ENCODE data around the gene ALKAL2. TPM values are rescaled to one million over a fixed set of nuclear protein-coding genes. Genes with fewer than 3 reads are reported as not detected.

Gene ALKAL2
- total RNA-seq, 2 donors from 2014 or later, result not detected

GRCh38 chr2:310994-311393 lies 23.1 kb upstream of the ALKAL2 start:
- Mint-ChIP-seq H3K9me3 (no peaks in the 10 kb centered on the region), H3K27me3 (peaks cover 4% of the 10 kb centered on the region), H3K4me1 (no peaks in the 10 kb centered on the region), H3K27ac (no peak overlapping the region), H3K4me3 (no peak overlapping the region), H3K36me3 (ENCODE audit: low read depth) (no peaks in the 10 kb centered on the region)
- no peak for ATAC-seq (replicated peaks)

GRCh38 chr2:309954-310510 lies 22.1 kb upstream of the ALKAL2 start:
- Mint-ChIP-seq H3K9me3 (no peaks in the 10 kb centered on the region), H3K27me3 (peaks cover 4% of the 10 kb centered on the region), H3K27ac (no peak overlapping the region), H3K36me3 (ENCODE audit: low read depth) (no peaks in the 10 kb centered on the region), H3K4me3 (no peak overlapping the region), H3K4me1 (no peaks in the 10 kb centered on the region)
- ATAC-seq (replicated peaks), result no peak

GRCh38 chr2:309148-309953 lies 21.5 kb upstream of the ALKAL2 start:
- Mint-ChIP-seq H3K4me1 (no peaks in the 10 kb centered on the region), H3K27ac (no peak overlapping the region), H3K4me3 (no peak overlapping the region), H3K9me3 (no peaks in the 10 kb centered on the region), H3K27me3 (peaks cover 4% of the 10 kb centered on the region), H3K36me3 (ENCODE audit: low read depth) (no peaks in the 10 kb centered on the region)
- no peak for ATAC-seq (replicated peaks)

DNA sequence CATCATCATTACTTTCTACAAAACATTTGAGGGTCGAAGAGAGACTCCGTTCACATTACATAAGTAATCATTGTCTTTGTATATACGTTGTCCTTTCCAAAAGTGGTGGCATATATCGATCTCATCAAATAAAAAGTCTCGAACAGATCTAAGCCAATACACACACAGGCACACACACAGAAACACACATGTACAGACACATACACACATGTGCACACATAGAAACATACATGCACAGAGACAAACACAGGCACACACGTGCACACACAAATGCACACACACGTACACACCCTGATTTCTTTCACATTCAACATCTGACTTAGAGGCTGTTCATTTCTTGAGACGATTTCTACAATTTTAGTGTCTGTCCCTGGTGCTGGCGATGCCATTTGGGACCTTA lies 17.5 kb upstream of the ALKAL2 start:
- H3K36me3 Mint-ChIP-seq (ENCODE audit: low read depth), result no peaks in the 10 kb centered on the region
- no peaks in the 10 kb centered on the region for H3K9me3 Mint-ChIP-seq
- no peak overlapping the region for H3K27ac Mint-ChIP-seq
- ATAC-seq (replicated peaks), result no peak
- no peak overlapping the region for H3K4me3 Mint-ChIP-seq
- H3K4me1 Mint-ChIP-seq, result no peaks in the 10 kb centered on the region
- no peaks in the 10 kb centered on the region for H3K27me3 Mint-ChIP-seq

- Mint-ChIP-seq H3K4me3 (no peak overlapping the region), H3K36me3 (ENCODE audit: low read depth) (no peaks in the 10 kb centered on the region), H3K27ac (no peak overlapping the region), H3K27me3 (peaks cover 29% of the 10 kb centered on the region), H3K9me3 (no peaks in the 10 kb centered on the region), H3K4me1 (no peaks in the 10 kb centered on the region)
- no peak for ATAC-seq (replicated peaks)
Observed at GRCh38 chr2:296354-296753, 8.5 kb upstream of the ALKAL2 start.

- H3K4me1 Mint-ChIP-seq, result no peaks in the 10 kb centered on the region
- peaks cover 33% of the 10 kb centered on the region for H3K27me3 Mint-ChIP-seq
- no peaks in the 10 kb centered on the region for H3K36me3 Mint-ChIP-seq (ENCODE audit: low read depth)
- no peak overlapping the region for H3K4me3 Mint-ChIP-seq
- H3K9me3 Mint-ChIP-seq, result no peaks in the 10 kb centered on the region
- ATAC-seq (replicated peaks), result no peak
- H3K27ac Mint-ChIP-seq, result no peak overlapping the region
Observed at GRCh38 chr2:295090-295489, 7.2 kb upstream of the ALKAL2 start.

- Mint-ChIP-seq H3K27ac (no peak overlapping the region), H3K4me3 (peak overlapping the region; percentile 51), H3K36me3 (ENCODE audit: low read depth) (peaks cover 6% of the 10 kb centered on the region), H3K9me3 (no peaks in the 10 kb centered on the region), H3K4me1 (no peaks in the 10 kb centered on the region), H3K27me3 (peaks cover 34% of the 10 kb centered on the region)
- ATAC-seq (replicated peaks), result peak; percentile 50
Observed at GRCh38 chr2:290090-290722, 2.3 kb upstream of the ALKAL2 start.

- Mint-ChIP-seq H3K4me1 (no peaks in the 10 kb centered on the region), H3K27me3 (peaks cover 27% of the 10 kb centered on the region), H3K4me3 (peak overlapping the region; percentile 51), H3K27ac (no peak overlapping the region), H3K36me3 (ENCODE audit: low read depth) (peaks cover 6% of the 10 kb centered on the region), H3K9me3 (no peaks in the 10 kb centered on the region)
- ATAC-seq (replicated peaks), result no peak
Observed at GRCh38 chr2:289362-290089, 1.6 kb upstream of the ALKAL2 start.

DNA sequence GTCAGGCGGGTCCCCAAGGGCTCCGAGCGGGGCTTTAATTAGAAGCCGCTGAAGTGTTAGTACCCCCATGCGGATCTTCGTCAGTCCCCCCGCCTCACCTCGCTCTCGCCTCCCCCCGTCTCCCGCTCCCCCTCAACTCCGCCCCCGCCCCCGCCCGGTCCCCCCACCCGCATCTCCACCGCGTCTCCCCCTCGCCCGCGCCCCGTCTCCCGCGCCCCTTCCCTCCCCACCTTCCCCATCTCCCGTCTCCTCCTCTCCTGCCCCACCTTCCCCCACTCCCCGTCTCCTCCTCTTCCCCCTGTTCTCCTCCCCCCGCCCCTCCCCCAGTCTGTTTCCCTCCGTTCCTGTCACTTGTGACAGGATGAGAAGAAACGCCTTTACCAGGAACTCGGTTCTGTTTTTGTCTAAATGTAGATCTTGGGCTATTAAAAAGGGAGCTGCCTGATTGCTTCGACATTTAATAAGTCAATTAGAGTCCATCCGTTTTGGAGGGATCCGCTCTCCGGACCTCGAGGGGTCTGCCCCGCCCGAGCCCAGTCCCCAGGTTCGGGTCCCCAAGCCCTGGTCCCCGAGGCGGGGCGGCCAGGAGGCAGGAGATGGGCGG lies 969 bp upstream of the ALKAL2 start:
- ATAC-seq (replicated peaks), result no peak
- no peak overlapping the region for H3K27ac Mint-ChIP-seq
- H3K9me3 Mint-ChIP-seq, result no peaks in the 10 kb centered on the region
- peaks cover 6% of the 10 kb centered on the region for H3K36me3 Mint-ChIP-seq (ENCODE audit: low read depth)
- H3K4me1 Mint-ChIP-seq, result no peaks in the 10 kb centered on the region
- peak overlapping the region; percentile 51 for H3K4me3 Mint-ChIP-seq
- H3K27me3 Mint-ChIP-seq, result peaks cover 27% of the 10 kb centered on the region

DNA sequence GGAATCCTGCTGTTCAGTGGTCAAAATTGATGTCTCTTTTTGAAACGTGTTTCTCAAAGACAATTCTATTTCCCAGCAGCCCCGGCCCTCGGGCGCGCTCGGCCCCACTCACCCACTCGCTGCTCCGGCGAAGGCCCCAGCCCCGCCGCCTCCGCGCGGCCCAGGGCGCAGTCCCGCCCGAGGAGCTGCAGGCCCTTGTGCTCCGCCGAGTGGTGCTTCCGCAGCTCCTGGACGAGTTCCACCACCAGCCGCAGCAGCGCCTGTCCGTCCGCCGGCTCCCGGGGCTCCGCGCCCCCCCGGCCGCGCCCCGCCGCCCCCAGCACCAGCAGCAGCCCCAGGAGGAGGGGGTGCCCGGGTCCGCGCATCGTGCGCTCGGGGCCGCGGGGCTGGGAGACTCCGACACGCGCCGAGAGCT lies 413 bp downstream of the ALKAL2 start:
- Mint-ChIP-seq H3K4me3 (no peak overlapping the region), H3K27me3 (peaks cover 25% of the 10 kb centered on the region), H3K36me3 (ENCODE audit: low read depth) (peaks cover 18% of the 10 kb centered on the region), H3K27ac (no peak overlapping the region), H3K4me1 (no peaks in the 10 kb centered on the region), H3K9me3 (no peaks in the 10 kb centered on the region)
- ATAC-seq (replicated peaks), result no peak

DNA sequence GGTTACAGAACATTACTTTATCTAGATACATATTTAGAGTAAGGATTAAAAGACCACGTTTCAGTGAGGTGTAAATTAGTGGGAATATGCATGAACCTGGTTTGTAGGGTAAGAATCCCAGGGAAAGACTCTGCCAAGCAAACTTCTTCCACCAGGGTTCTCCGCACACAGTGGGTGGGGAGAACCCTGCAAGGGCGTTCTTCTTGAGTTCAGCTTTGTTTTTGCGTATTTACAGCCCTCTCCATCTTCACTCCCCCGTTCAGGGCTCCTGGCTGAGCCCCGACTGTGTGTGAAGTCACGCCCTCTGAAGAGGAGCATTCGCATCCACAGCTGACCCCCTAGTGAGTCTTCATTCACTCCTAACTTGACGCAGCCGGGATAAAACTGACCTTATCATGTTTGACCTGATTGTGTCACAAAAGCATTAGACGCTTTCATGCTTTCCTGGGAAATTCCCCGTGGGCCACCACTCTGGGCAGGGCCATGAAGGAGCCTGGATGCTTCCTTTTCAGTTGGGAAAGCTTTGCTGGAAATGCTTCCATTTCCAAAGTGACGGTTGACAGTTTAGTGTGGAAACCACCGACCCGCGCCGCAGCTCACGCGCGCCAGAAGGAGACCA lies 1.0 kb downstream of the ALKAL2 start:
- no peak overlapping the region for H3K4me3 Mint-ChIP-seq
- H3K27me3 Mint-ChIP-seq, result peaks cover 22% of the 10 kb centered on the region
- no peaks in the 10 kb centered on the region for H3K4me1 Mint-ChIP-seq
- no peaks in the 10 kb centered on the region for H3K9me3 Mint-ChIP-seq
- no peak overlapping the region for H3K27ac Mint-ChIP-seq
- ATAC-seq (replicated peaks), result no peak
- peaks cover 24% of the 10 kb centered on the region for H3K36me3 Mint-ChIP-seq (ENCODE audit: low read depth)

DNA sequence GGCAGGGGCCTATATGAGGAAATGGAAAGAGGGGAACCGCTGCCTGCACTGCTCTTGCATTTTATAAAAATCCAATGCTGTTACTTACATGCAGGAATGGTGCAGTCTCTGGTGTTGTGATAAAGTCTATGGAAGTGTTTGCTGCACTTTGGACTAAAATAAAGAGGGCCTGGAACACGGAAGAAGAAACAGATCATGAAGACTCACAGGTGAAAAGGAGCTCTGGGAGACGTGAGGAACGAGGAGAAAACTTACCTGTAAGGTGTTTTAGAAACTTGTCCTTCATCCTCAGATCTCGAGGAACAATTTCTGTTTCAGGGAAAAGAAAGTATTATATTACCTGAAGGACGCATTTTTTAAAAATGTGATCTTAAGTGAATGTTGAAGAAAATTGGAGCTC lies 1.9 kb downstream of the ALKAL2 start:
- Mint-ChIP-seq H3K4me3 (no peak overlapping the region), H3K36me3 (ENCODE audit: low read depth) (peaks cover 32% of the 10 kb centered on the region), H3K27ac (no peak overlapping the region), H3K4me1 (no peaks in the 10 kb centered on the region), H3K9me3 (no peaks in the 10 kb centered on the region), H3K27me3 (peaks cover 19% of the 10 kb centered on the region)
- ATAC-seq (replicated peaks), result no peak

- no peaks in the 10 kb centered on the region for H3K4me1 Mint-ChIP-seq
- ATAC-seq (replicated peaks), result no peak
- H3K36me3 Mint-ChIP-seq (ENCODE audit: low read depth), result peaks cover 37% of the 10 kb centered on the region
- H3K4me3 Mint-ChIP-seq, result no peak overlapping the region
- H3K27me3 Mint-ChIP-seq, result peaks cover 18% of the 10 kb centered on the region
- no peaks in the 10 kb centered on the region for H3K9me3 Mint-ChIP-seq
- H3K27ac Mint-ChIP-seq, result no peak overlapping the region
Observed at GRCh38 chr2:285531-285930, 2.4 kb downstream of the ALKAL2 start.

DNA sequence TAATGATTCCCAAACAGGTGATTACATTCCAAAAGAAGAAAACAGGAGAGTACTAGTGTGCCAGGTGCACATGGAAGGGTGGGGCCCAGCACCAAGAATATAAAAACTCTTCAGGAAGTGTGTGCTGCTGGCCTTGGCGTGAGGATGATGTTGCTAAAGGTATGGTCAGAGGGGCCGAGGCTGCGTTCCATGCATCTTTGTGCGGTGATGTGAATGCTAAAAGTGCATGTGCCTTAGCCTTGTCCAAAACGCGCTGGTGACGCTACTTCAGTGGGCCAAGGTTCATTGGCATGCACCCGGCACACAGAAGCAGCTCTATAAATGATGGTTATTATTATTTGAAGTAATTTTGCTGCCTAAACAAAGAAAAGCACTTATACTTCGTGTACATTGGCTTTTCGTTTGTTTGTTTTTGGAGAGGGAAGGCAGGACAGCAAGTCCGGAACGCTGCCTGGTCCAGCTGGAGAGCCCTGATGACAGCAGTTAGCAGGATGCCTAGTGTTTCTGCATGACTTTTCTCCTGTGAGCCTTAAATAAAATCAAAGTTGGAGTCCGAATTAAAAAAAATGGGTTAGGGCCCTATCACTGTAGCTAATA lies 2.9 kb downstream of the ALKAL2 start:
- peaks cover 15% of the 10 kb centered on the region for H3K27me3 Mint-ChIP-seq
- ATAC-seq (replicated peaks), result no peak
- H3K9me3 Mint-ChIP-seq, result no peaks in the 10 kb centered on the region
- H3K4me3 Mint-ChIP-seq, result no peak overlapping the region
- H3K27ac Mint-ChIP-seq, result no peak overlapping the region
- peaks cover 42% of the 10 kb centered on the region for H3K36me3 Mint-ChIP-seq (ENCODE audit: low read depth)
- no peaks in the 10 kb centered on the region for H3K4me1 Mint-ChIP-seq

All from activated T-helper 17 cell treated with anti-CD3 and anti-CD28 coated beads, Interleukin-2, amount 50 U/mL, for 72 hours (primary cell).